Putamen (tissue), 1 donor: ENCODE measurements around the gene NEK9.

ENCODE experiments used
- DNase-seq: peaks from one replicate; pipeline ENCODE4 v3.0.0-alpha.2; 2016; ENCODE audit warnings: low spot score

The NEK9 gene

DNA sequence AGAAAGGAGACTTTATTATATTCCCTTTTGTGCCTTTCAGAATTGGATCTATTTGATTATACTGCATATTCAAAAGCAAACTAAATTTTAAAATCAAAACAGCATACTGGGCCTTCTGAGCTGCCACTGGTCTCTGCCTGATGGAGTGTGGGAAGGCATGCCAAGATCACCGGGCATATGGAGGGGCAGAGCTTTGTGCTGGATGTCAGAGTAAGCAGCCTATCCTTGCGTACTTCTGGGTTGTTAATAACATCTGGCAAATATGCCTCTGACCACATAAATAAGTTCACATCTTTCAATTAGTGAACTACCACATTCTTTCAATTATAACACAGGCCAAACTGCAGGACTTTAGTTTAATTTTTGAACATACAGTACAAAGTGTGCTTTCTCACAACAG, 93.9 kb downstream of the NEK9 start:
- no peak for DNase-seq

DNA sequence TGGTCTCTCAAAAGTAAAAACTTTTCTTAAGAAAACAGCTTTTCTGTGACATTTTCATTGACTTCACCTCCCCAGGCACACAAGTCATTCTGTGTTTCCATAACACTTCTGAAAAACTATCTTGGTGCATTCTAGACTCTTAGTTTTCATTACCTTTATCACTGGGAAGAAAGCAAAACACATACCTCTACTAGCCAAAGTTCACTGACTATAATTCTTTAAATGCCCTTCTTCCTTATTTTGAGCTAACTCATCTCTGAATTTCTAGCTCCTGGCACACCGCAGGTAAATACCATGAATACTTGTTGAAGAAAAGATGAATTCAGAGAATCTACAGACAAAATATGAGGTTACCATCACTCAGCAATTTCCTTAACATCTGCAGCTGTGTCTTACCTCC, 96.7 kb downstream of the NEK9 start:
- DNase-seq, result no peak
